Skeletal muscle satellite cell (primary cell): ENCODE measurements around the gene GPR39.

Experiments
- H3K27me3 ChIP-seq: 2 replicates; pipeline ENCODE4 v1.7.0; 2013; ENCODE audit warnings: low read length; ENCODE audit not compliant: control insufficient read depth, insufficient read depth
- H3K36me3 ChIP-seq: 2 replicates; pipeline ENCODE4 v1.7.0; 2013; ENCODE audit warnings: mild to moderate bottlenecking, control low read depth, low read length; ENCODE audit not compliant: insufficient read depth
- H3K4me1 ChIP-seq: 2 replicates; pipeline ENCODE4 v1.7.0; 2013; ENCODE audit warnings: low read length; ENCODE audit not compliant: control insufficient read depth, insufficient read depth
- H3K4me2 ChIP-seq: 2 replicates; pipeline ENCODE4 v1.7.0; 2013; ENCODE audit warnings: mild to moderate bottlenecking, low read length
- H3K4me3 ChIP-seq: 2 replicates; pipeline ENCODE4 v1.7.0; 2013; ENCODE audit warnings: low read length
- H3K9ac ChIP-seq: 2 replicates; pipeline ENCODE4 v1.7.0; 2013; ENCODE audit warnings: mild to moderate bottlenecking, low read depth, low read length, moderate library complexity
- H3K9me3 ChIP-seq: replicated peaks from 2 replicates; pipeline ENCODE4 v1.7.0; 2013; ENCODE audit warnings: mild to moderate bottlenecking, control low read depth, low read length

The GPR39 gene

GRCh38 chr2:132475615-132476014 is 59.0 kb downstream of the GPR39 start:
- Histone ChIP-seq H3K36me3 (no peaks in the 10 kb centered on the region), H3K4me2 (no peak overlapping the region), H3K9ac (no peak overlapping the region), H3K4me3 (no peak overlapping the region), H3K4me1 (no peaks in the 10 kb centered on the region), H3K9me3 (no peaks in the 10 kb centered on the region), H3K27me3 (no peaks in the 10 kb centered on the region)

- no peak overlapping the region for H3K4me3 ChIP-seq
- no peak overlapping the region for H3K9ac ChIP-seq
- H3K4me2 ChIP-seq = no peak overlapping the region
- H3K4me1 ChIP-seq = no peaks in the 10 kb centered on the region
- no peaks in the 10 kb centered on the region for H3K27me3 ChIP-seq
- no peaks in the 10 kb centered on the region for H3K36me3 ChIP-seq
- no peaks in the 10 kb centered on the region for H3K9me3 ChIP-seq
Observed at GRCh38 chr2:132477436-132477835, 60.8 kb downstream of the GPR39 start.

- H3K4me3 ChIP-seq = no peak overlapping the region
- no peak overlapping the region for H3K4me2 ChIP-seq
- no peaks in the 10 kb centered on the region for H3K27me3 ChIP-seq
Observed at GRCh38 chr2:132477962-132478361, 61.4 kb downstream of the GPR39 start.

DNA sequence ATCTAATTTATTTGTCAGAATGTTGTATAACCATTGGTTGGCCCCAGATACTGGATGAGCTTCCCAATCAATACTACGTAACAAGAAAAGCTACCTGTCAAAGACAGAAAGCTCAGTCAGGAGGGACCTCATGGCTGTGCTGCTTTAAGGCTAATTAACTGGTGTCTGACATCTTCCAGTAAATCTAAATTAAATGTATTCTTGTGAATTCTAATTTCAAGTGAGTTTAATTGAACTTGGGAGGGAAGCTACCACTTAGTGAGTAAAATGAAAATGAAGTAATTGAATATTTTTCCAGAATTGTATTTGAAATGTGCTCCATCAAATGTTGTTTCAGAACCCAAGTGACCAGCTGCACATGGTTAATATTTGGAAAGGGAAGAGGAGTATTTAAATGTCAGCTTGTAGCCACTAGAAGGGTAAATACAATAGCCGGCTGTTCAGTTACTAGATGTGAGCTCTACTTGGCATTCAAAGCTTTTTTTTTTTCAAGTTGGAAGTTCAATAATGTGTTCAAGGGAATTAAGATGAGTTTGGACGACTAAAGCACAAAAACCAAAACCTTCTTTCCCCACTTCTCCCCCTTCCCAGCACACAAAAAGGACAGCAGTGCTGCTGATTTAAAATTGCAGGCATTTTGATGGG is 62.0 kb downstream of the GPR39 start:
- H3K4me1 ChIP-seq = no peaks in the 10 kb centered on the region
- H3K36me3 ChIP-seq = no peaks in the 10 kb centered on the region
- no peak overlapping the region for H3K4me2 ChIP-seq
- no peak overlapping the region for H3K4me3 ChIP-seq
- H3K9me3 ChIP-seq = no peaks in the 10 kb centered on the region
- no peaks in the 10 kb centered on the region for H3K27me3 ChIP-seq
- H3K9ac ChIP-seq = no peak overlapping the region

More at GRCh38 chr2:132477962-132478361, 61.4 kb downstream of the GPR39 start:
- Histone ChIP-seq H3K4me1 (no peaks in the 10 kb centered on the region), H3K9me3 (no peaks in the 10 kb centered on the region), H3K9ac (no peak overlapping the region), H3K36me3 (no peaks in the 10 kb centered on the region)

DNA sequence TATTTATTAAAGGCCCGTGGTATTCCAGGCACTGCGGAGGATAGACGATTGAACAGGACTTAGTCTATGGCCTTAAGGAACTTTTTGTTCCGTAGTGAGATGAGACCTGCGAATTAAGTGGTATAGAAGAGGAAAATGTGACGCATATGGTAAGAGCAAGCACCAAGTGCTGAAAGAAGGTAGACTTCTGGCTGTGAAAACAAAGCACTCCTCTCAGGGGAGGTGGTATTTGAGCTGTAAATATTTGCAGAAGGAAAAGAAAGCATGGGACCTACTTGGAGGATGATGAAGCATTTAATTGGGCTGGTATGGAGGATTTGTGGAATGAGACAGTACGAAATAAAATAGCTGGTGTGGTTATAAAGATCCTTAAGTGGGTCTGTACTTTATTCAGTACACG is 62.5 kb downstream of the GPR39 start:
- no peaks in the 10 kb centered on the region for H3K9me3 ChIP-seq
- H3K36me3 ChIP-seq = no peaks in the 10 kb centered on the region
- no peak overlapping the region for H3K4me3 ChIP-seq
- no peak overlapping the region for H3K9ac ChIP-seq
- no peak overlapping the region for H3K4me2 ChIP-seq
- no peaks in the 10 kb centered on the region for H3K27me3 ChIP-seq
- H3K4me1 ChIP-seq = no peaks in the 10 kb centered on the region

GRCh38 chr2:132482821-132483220 is 66.2 kb downstream of the GPR39 start:
- Histone ChIP-seq H3K36me3 (no peaks in the 10 kb centered on the region), H3K4me2 (no peak overlapping the region), H3K27me3 (no peaks in the 10 kb centered on the region), H3K4me3 (no peak overlapping the region), H3K9ac (no peak overlapping the region), H3K4me1 (no peaks in the 10 kb centered on the region), H3K9me3 (no peaks in the 10 kb centered on the region)

DNA sequence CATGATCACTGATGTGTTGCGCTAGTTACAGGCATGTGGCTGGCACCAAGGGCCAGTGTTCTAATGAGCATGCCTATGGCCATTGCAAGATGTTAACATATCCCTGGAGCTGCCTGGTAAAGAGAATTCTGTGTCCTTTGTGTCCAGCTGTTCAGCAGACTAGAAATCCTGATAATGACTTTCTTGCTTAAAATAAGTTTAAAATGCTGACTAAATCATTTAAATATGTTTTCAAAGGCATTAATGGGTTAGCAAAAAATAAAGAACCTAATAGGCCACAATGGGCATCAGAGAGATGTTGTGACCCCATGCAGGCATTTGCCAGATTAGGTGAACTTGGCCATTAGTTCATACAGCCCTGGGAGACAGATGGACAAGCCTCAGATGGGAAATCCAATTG is 67.5 kb downstream of the GPR39 start:
- H3K9me3 ChIP-seq = no peaks in the 10 kb centered on the region
- H3K4me2 ChIP-seq = no peak overlapping the region
- no peak overlapping the region for H3K4me3 ChIP-seq
- no peaks in the 10 kb centered on the region for H3K4me1 ChIP-seq
- H3K36me3 ChIP-seq = no peaks in the 10 kb centered on the region
- H3K9ac ChIP-seq = no peak overlapping the region
- no peaks in the 10 kb centered on the region for H3K27me3 ChIP-seq

DNA sequence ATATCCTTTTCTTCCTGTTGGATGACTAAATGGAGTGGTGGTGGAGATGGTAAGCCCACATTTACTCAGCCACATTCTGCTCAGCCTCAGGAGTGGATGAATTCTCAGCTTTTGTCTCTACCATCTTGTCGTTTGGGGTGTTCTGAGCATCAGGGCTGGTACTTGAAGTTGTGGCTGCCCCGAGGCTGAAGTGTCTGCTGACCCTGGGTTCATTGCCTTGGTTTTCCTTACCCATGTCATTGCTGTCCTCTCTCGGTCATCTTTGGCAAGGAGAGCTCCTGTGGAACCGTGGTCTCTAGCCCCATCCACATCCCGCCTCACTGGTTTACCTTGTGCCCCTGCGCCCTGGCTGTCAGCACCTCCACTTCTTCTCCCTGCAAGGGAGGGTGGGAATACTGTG is 71.9 kb downstream of the GPR39 start:
- Histone ChIP-seq H3K36me3 (no peaks in the 10 kb centered on the region), H3K9me3 (no peaks in the 10 kb centered on the region), H3K27me3 (no peaks in the 10 kb centered on the region), H3K4me2 (no peak overlapping the region), H3K4me1 (no peaks in the 10 kb centered on the region), H3K9ac (no peak overlapping the region), H3K4me3 (no peak overlapping the region)

DNA sequence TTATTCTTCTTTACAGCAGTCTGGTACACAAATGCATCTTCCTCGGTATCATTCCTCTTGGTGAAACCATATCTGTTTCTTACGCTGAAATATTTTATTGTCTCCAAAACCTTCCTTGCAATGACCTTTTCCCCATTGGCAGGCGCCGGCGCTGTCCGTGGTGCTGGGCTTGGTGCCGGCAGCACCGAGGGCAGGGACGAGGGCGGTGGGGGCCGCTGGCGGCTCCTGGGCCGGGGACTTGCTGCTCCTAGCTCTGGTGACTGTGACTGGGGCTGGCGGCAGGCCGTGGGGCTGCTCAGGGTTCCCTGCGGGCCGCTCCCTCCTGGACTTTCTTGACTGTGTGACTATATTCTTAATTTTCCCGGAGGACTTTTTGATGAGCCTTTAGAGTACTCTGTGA is 72.5 kb downstream of the GPR39 start:
- Histone ChIP-seq H3K9ac (no peak overlapping the region), H3K36me3 (no peaks in the 10 kb centered on the region), H3K9me3 (no peaks in the 10 kb centered on the region), H3K4me3 (no peak overlapping the region), H3K4me1 (no peaks in the 10 kb centered on the region), H3K27me3 (no peaks in the 10 kb centered on the region), H3K4me2 (no peak overlapping the region)

- H3K4me2 ChIP-seq = no peak overlapping the region
- no peaks in the 10 kb centered on the region for H3K27me3 ChIP-seq
- no peak overlapping the region for H3K4me3 ChIP-seq
- H3K9me3 ChIP-seq = no peaks in the 10 kb centered on the region
- no peak overlapping the region for H3K9ac ChIP-seq
- H3K4me1 ChIP-seq = no peaks in the 10 kb centered on the region
- H3K36me3 ChIP-seq = no peaks in the 10 kb centered on the region
Observed at GRCh38 chr2:132495881-132496280, 79.3 kb downstream of the GPR39 start.

DNA sequence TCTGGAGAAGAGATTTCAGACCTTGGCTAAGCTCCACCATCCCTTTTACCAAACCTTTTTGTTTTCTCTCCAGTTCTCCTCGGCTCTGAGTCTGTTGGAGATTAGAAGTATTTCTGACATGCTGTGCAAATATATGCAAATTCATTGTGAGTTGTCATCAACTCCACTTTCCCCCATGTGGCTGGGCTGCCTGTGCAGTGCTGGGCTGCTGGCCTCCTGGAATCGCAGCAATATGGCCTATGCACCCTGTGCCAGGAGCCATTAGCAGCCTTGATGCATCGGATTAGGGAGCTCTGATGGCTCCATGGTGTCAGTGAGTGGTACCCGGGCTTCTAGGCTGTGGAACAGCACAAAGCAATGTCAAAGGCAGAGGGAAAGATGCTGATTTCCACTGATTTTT is 80.0 kb downstream of the GPR39 start:
- no peaks in the 10 kb centered on the region for H3K27me3 ChIP-seq
- no peaks in the 10 kb centered on the region for H3K9me3 ChIP-seq
- no peak overlapping the region for H3K4me3 ChIP-seq
- no peak overlapping the region for H3K4me2 ChIP-seq
- no peaks in the 10 kb centered on the region for H3K36me3 ChIP-seq
- H3K4me1 ChIP-seq = no peaks in the 10 kb centered on the region
- no peak overlapping the region for H3K9ac ChIP-seq

- no peaks in the 10 kb centered on the region for H3K36me3 ChIP-seq
- no peaks in the 10 kb centered on the region for H3K27me3 ChIP-seq
- no peaks in the 10 kb centered on the region for H3K9me3 ChIP-seq
- no peak overlapping the region for H3K4me2 ChIP-seq
- no peak overlapping the region for H3K9ac ChIP-seq
- no peaks in the 10 kb centered on the region for H3K4me1 ChIP-seq
- no peak overlapping the region for H3K4me3 ChIP-seq
Observed at GRCh38 chr2:132497591-132497990, 81.0 kb downstream of the GPR39 start.
